HepG2 (cell line): ENCODE measurements around the gene TJP1. TPM values are rescaled to one million over a fixed set of nuclear protein-coding genes. Genes with fewer than 3 reads are reported as not detected.
"Not testable (repeated sequence)": the region's sequence is repeated elsewhere in the genome, so short reads cannot be mapped to it uniquely, and the experiment has no call there.

Source experiments
- ATAC-seq: fragments of 200-7000 bp; cut with Tn5 transposase; 3 replicates; pipeline ENCODE4 v1.9.1; 2020; ENCODE audit warnings: mild to moderate bottlenecking, moderate library complexity
- BruUV-seq: library from RNA; stranded (reverse); fragments of 400-500 nt; replicated peaks from 2 replicates; lab custom pipeline; 2021; lab: Mats Ljungman, UMichigan
- CTCF ChIA-PET: fragments of 300-600 bp; formaldehyde crosslinking; extraction: SDS; loops from one replicate; lab custom pipeline; 2021; ENCODE audit warnings: low total read pairs, inconsistent platforms, low intra/inter-chr PET ratio; lab: Yijun Ruan, JAX
- POLR2A ChIA-PET: fragments of 350-600 bp; sonication (Branson Sonifier 250); formaldehyde crosslinking; loops from one replicate; lab custom pipeline; 2020; ENCODE audit warnings: antibody characterized with exemption, inconsistent platforms; lab: Yijun Ruan, JAX
- DNase-seq: peaks from one replicate; pipeline ENCODE4 v3.0.0-alpha.2; 2015; ENCODE audit warnings: low spot score
- FAIRE-seq: peaks from 3 replicates; lab custom pipeline; 2011; peaks lifted over from hg19 to GRCh38; lab: Jason Lieb, UNC
- H2AFZ ChIP-seq: one replicate; pipeline ENCODE4 v1.6.1; 2011; ENCODE audit warnings: low read length, inconsistent platforms
- H3K27ac ChIP-seq: fragments of 300-600 bp; 3 replicates; pipeline ENCODE4 v1.8.0; 2011; ENCODE audit warnings: mixed run types, mild to moderate bottlenecking, mixed read lengths, low read length, inconsistent platforms; ENCODE audit not compliant: insufficient read depth; ENCODE audit errors: extremely low read length
- H3K27me3 ChIP-seq, 2 experiments: fragments of 200-600 bp in 1 of 2; 2 replicates in 1 of 2; 3 replicates in 1 of 2; pipeline versions ENCODE4 v1.6.0 to v1.8.0; 2011; ENCODE audit warnings: low read length in 2 of 2, mild to moderate bottlenecking in 2 of 2, moderate library complexity in 2 of 2, inconsistent platforms in 1 of 2; ENCODE audit not compliant: insufficient read depth in 2 of 2, control insufficient read depth in 1 of 2
- H3K36me3 ChIP-seq, 2 experiments: fragments of 200-600 bp in 1 of 2; replicated peaks in 1 of 2; 2 replicates in 1 of 2; 3 replicates in 1 of 2; pipeline versions ENCODE4 v1.5.1 to v1.8.0; 2011; ENCODE audit warnings: low read length in 2 of 2, inconsistent platforms in 1 of 2; ENCODE audit not compliant: insufficient read depth in 2 of 2, control insufficient read depth in 1 of 2
- H3K4me1 ChIP-seq: 2 replicates; pipeline ENCODE4 v1.5.1; 2012; ENCODE audit warnings: low read length, inconsistent platforms; ENCODE audit not compliant: insufficient read depth
- H3K4me2 ChIP-seq: 2 replicates; pipeline ENCODE4 v1.6.0; 2011; ENCODE audit warnings: low read depth, low read length, inconsistent platforms
- H3K4me3 ChIP-seq, 3 experiments: fragments of 200-600 bp in 1 of 3; sonication (generic), shearing (Covaris generic) in 1 of 3; replicated peaks in 1 of 3; 2 replicates each; pipeline ENCODE4 v1.5.1; 2011 to 2016; ENCODE audit warnings: low read length in 3 of 3, inconsistent platforms in 2 of 3, low read depth in 2 of 3, mild to moderate bottlenecking in 2 of 3, control low read depth in 1 of 3, mixed read lengths in 1 of 3; ENCODE audit not compliant: insufficient read depth in 1 of 3
- H3K79me2 ChIP-seq: one replicate; pipeline ENCODE4 v1.6.1; 2011; ENCODE audit warnings: low read length, inconsistent platforms; ENCODE audit not compliant: insufficient read depth
- H3K9ac ChIP-seq: 2 replicates; pipeline ENCODE4 v1.6.0; 2011; ENCODE audit warnings: mild to moderate bottlenecking, low read depth, low read length, inconsistent platforms; ENCODE audit not compliant: insufficient read depth
- H3K9me3 ChIP-seq: 2 replicates; pipeline ENCODE4 v1.5.1; 2012; ENCODE audit warnings: mild to moderate bottlenecking, low read length
- H4K20me1 ChIP-seq: 2 replicates; pipeline ENCODE4 v1.6.0; 2011; ENCODE audit warnings: inconsistent platforms, mild to moderate bottlenecking, low read length, moderate library complexity; ENCODE audit not compliant: insufficient read depth
- PPARG ChIP-seq: conservative IDR thresholded peaks from 2 replicates; pipeline ENCODE4 v1.6.1; 2016; ENCODE audit warnings: missing biosample characterization, missing genetic modification reagents
- RBAK ChIP-seq: sonication (generic); formaldehyde crosslinking; IDR thresholded peaks from 2 replicates; pipeline ENCODE4 v1.5.1; 2020; ENCODE audit warnings: mild to moderate bottlenecking, missing genetic modification reagents
- RELA ChIP-seq: sonication (generic); formaldehyde crosslinking; IDR thresholded peaks from 2 replicates; pipeline ENCODE4 v1.4.0; 2020; ENCODE audit warnings: missing genetic modification reagents
- TAF1 ChIP-seq: sonication (generic); formaldehyde crosslinking; IDR thresholded peaks from 2 replicates; pipeline ENCODE4 v1.4.0; 2020; ENCODE audit warnings: missing genetic modification reagents
- TBL1XR1 ChIP-seq: fragments of 150-350 bp; IDR thresholded peaks from 2 replicates; pipeline ENCODE4 v1.6.1; 2014; ENCODE audit warnings: borderline replicate concordance, low read length; ENCODE audit not compliant: partially characterized antibody
- ZMAT5 ChIP-seq: sonication (generic); formaldehyde crosslinking; IDR thresholded peaks from 2 replicates; pipeline ENCODE4 v1.5.0; 2020; ENCODE audit warnings: mild to moderate bottlenecking, low read depth, missing genetic modification reagents, borderline replicate concordance
- ZNF180 ChIP-seq: sonication (generic); formaldehyde crosslinking; IDR thresholded peaks from 2 replicates; pipeline ENCODE4 v1.4.0; 2020; ENCODE audit warnings: low read depth, missing genetic modification reagents, borderline replicate concordance
- ZNF557 ChIP-seq: sonication (generic); formaldehyde crosslinking; IDR thresholded peaks from 2 replicates; pipeline ENCODE4 v1.4.0; 2020; ENCODE audit warnings: missing genetic modification reagents
- ZNF674 ChIP-seq: sonication (generic); formaldehyde crosslinking; IDR thresholded peaks from 2 replicates; pipeline ENCODE4 v1.5.0; 2020; ENCODE audit warnings: low read depth, mild to moderate bottlenecking, missing genetic modification reagents
- ZNF83 ChIP-seq: sonication (generic); formaldehyde crosslinking; IDR thresholded peaks from 2 replicates; pipeline ENCODE4 v1.4.0; 2020; ENCODE audit warnings: missing genetic modification reagents, mild to moderate bottlenecking, borderline replicate concordance
- WGBS: methylation state at CpG from one replicate; pipeline ENCODE4 v1.1.6; 2017; ENCODE audit warnings: low lambda C conversion rate; 5-methylcytosine and 5-hydroxymethylcytosine counted together
- in situ Hi-C: cut with HindIII; loops from 2 replicates; pipeline ENCODE4 v1.10.0; 2017; ENCODE audit warnings: low pct_unique_long_range_greater_than_20kb; ENCODE audit not compliant: extremely low pct_ligation_motif_present
- intact Hi-C: fragments of 100-400 bp; cut with micrococcal nuclease; formaldehyde crosslinking; loops from one replicate; pipeline ENCODE4 v1.10.0; 2022; ENCODE audit not compliant: unreplicated experiment
- polyA plus RNA-seq, 8 experiments: library from polyadenylated mRNA; depleted of rRNA in 3 of 8; stranded (reverse) in 7 of 8; unstranded in 1 of 8; fragments of >200 nt; fragmentation: Illumina TruSeq in 4 of 8; extraction: Trizol in 4 of 8; gene quantifications; 2 replicates each; pipeline versions ENCODE4 v1.2.1 to v1.2.3, GENCODE V29; 2011 to 2016; ENCODE audit warnings: low read depth in 4 of 8, missing spikeins in 1 of 8, mixed read lengths in 1 of 8; ENCODE audit not compliant: insufficient read depth in 1 of 8
- total RNA-seq, 5 experiments: library from RNA; depleted of rRNA; stranded (reverse); fragments of >200 nt; fragmentation: Illumina TruSeq; extraction: Trizol; gene quantifications; 2 replicates each; pipeline ENCODE4 v1.2.3, GENCODE V29; 2016; ENCODE audit warnings: low read depth in 1 of 5

The TJP1 gene
- total and polyA plus RNA-seq, 2 of the 13 experiments (the other 11 are each of a cell fraction or from before 2014, with no cell fraction given) = 25.9 to 27.1 TPM

GRCh38 chr15:29672923-29673809, 149.1 kb downstream of the TJP1 start (continued):
- TF ChIP-seq TBL1XR1 (no peak), ZMAT5 (CRISPR knock-in tag) (no peak), ZNF180 (CRISPR knock-in tag) (no peak), TAF1 (no peak)

- Histone ChIP-seq H2AFZ (no peak overlapping the region), H3K27me3 (peaks cover 0 to 3% of the 10 kb centered on the region in 2 experiments; a peak in 1 of 5 replicates), H4K20me1 (no peaks in the 10 kb centered on the region), H3K27ac (no peak overlapping the region), H3K9me3 (no peaks in the 10 kb centered on the region), H3K4me1 (peaks cover 26% of the 10 kb centered on the region), H3K9ac (no peak overlapping the region), H3K36me3 (no peaks in the 10 kb centered on the region), H3K4me2 (no peak overlapping the region), H3K4me3 (no peak overlapping the region), H3K79me2 (no peaks in the 10 kb centered on the region)
- intact Hi-C loops (no loop called here), in situ Hi-C loops (loop anchor here (5.0 to 25.0 kb wide), 2 partner anchors 250 to 390 kb away; no protein-coding TSS in a partner anchor)
- ATAC-seq (no peak), FAIRE-seq (no peak), DNase-seq (no peak)
- TF ChIP-seq ZNF674 (CRISPR knock-in tag) (no peak), RBAK (CRISPR knock-in tag) (no peak), ZNF557 (CRISPR knock-in tag) (no peak), PPARG (CRISPR knock-in tag) (no peak), RELA (no peak), ZNF83 (CRISPR knock-in tag) (no peak)
- no TSS peak for BruUV-seq
- POLR2A ChIA-PET = no interaction called here
- whole genome bisulfite sequencing = 96% methylated on average over 5 of the region's 5 CpGs
- CTCF ChIA-PET = no interaction called here
These were observed 149.8 kb downstream of the TJP1 start for GRCh38 chr15:29672446-29672845.

- in situ Hi-C loops = loop anchor here (5.0 to 25.0 kb wide), 2 partner anchors 250 to 390 kb away; no protein-coding TSS in a partner anchor
- H3K4me3 ChIP-seq = not testable (repeated sequence)
These were observed 150.2 kb downstream of the TJP1 start for GRCh38 chr15:29672046-29672445.

More at GRCh38 chr15:29672046-29672445, 150.2 kb downstream of the TJP1 start:
- H3K79me2 ChIP-seq, POLR2A ChIA-PET, DNase-seq, intact Hi-C loops, CTCF ChIA-PET, BruUV-seq, H3K27ac ChIP-seq, H3K36me3 ChIP-seq, H2AFZ ChIP-seq, H3K9me3 ChIP-seq, FAIRE-seq, H4K20me1 ChIP-seq, ATAC-seq, H3K4me2 ChIP-seq, H3K9ac ChIP-seq, H3K27me3 ChIP-seq: not testable (repeated sequence)
- peaks cover 26% of the 10 kb centered on the region for H3K4me1 ChIP-seq
- 81% methylated on average over 7 of the region's 7 CpGs for WGBS
